Urinary bladder (tissue), 4 donors: ENCODE results near the gene VWA3B. TPM values are rescaled to one million over a fixed set of nuclear protein-coding genes. Genes with fewer than 3 reads are reported as not detected.

ENCODE experiments used
- DNase-seq: peaks from one replicate; pipeline ENCODE4 v3.0.0-alpha.2; 2015; ENCODE audit errors: extremely low spot score
- H3K27ac ChIP-seq: one replicate; pipeline ENCODE4 v1.5.1; 2013; ENCODE audit warnings: low read depth, mild to moderate bottlenecking, moderate library complexity
- H3K36me3 ChIP-seq: one replicate; pipeline ENCODE4 v1.6.1; 2013; ENCODE audit warnings: mild to moderate bottlenecking, moderate library complexity; ENCODE audit not compliant: insufficient read depth
- H3K4me1 ChIP-seq: one replicate; pipeline ENCODE4 v1.6.1; 2013; ENCODE audit warnings: mild to moderate bottlenecking, moderate library complexity; ENCODE audit not compliant: insufficient read depth
- H3K4me3 ChIP-seq: one replicate; pipeline ENCODE4 v1.5.1; 2013; ENCODE audit warnings: low read depth, low read length
- WGBS: extraction: QIAGEN DNeasy Blood & Tissue Kit; methylation state at CpG from one replicate; pipeline ENCODE4 v1.1.7; 2013; 5-methylcytosine and 5-hydroxymethylcytosine counted together
- polyA plus RNA-seq: library from polyadenylated mRNA; stranded (reverse); fragments of 200-250 nt; gene quantifications from one replicate; pipeline ENCODE4 v1.2.3, GENCODE V29; 2013
- total RNA-seq: library from RNA; depleted of rRNA; stranded (reverse); fragments of >200 nt; gene quantifications from one replicate; pipeline ENCODE4 v1.2.3, GENCODE V29; 2014
- donor health status: healthy with polysubstance abuse.
- donor health status: healthy.

Gene VWA3B
- total and polyA plus RNA-seq, 2 donors, result 0.11 to 0.48 TPM

GRCh38 chr2:98348066-98348561 lies 261.1 kb downstream of the VWA3B start:
- Histone ChIP-seq H3K36me3 (no peaks in the 10 kb centered on the region), H3K27ac (no peak overlapping the region), H3K4me3 (no peak overlapping the region), H3K4me1 (no peaks in the 10 kb centered on the region)
- 11% methylated on average over 15 of the region's 15 CpGs for WGBS
- no peak for DNase-seq

- DNase-seq, result no peak
- no peaks in the 10 kb centered on the region for H3K36me3 ChIP-seq
- 64% methylated on average over 1 of the region's 1 CpG for WGBS
- H3K4me1 ChIP-seq, result no peaks in the 10 kb centered on the region
- no peak overlapping the region for H3K4me3 ChIP-seq
- H3K27ac ChIP-seq, result no peak overlapping the region
Measured at GRCh38 chr2:98350411-98350810, 263.4 kb downstream of the VWA3B start.

GRCh38 chr2:98355881-98356280 lies 268.9 kb downstream of the VWA3B start:
- no peak overlapping the region for H3K27ac ChIP-seq
- DNase-seq, result no peak
- H3K4me3 ChIP-seq, result no peak overlapping the region
- H3K36me3 ChIP-seq, result no peaks in the 10 kb centered on the region
- no peaks in the 10 kb centered on the region for H3K4me1 ChIP-seq
- WGBS, result 45% methylated on average over 3 of the region's 3 CpGs

- Histone ChIP-seq H3K27ac (no peak overlapping the region), H3K4me1 (no peaks in the 10 kb centered on the region), H3K36me3 (no peaks in the 10 kb centered on the region), H3K4me3 (no peak overlapping the region)
- no peak for DNase-seq
- 78% methylated on average over 7 of the region's 7 CpGs for WGBS
Measured at GRCh38 chr2:98356729-98357128, 269.8 kb downstream of the VWA3B start.

- DNase-seq, result no peak
- WGBS, result 77% methylated on average over 3 of the region's 3 CpGs
- no peak overlapping the region for H3K27ac ChIP-seq
- no peaks in the 10 kb centered on the region for H3K4me1 ChIP-seq
- no peaks in the 10 kb centered on the region for H3K36me3 ChIP-seq
- no peak overlapping the region for H3K4me3 ChIP-seq
Measured at GRCh38 chr2:98357849-98358248, 270.9 kb downstream of the VWA3B start.

- DNase-seq, result no peak
- H3K36me3 ChIP-seq, result no peaks in the 10 kb centered on the region
- H3K4me3 ChIP-seq, result no peak overlapping the region
- H3K4me1 ChIP-seq, result no peaks in the 10 kb centered on the region
- no peak overlapping the region for H3K27ac ChIP-seq
- WGBS, result 80% methylated on average over 1 of the region's 1 CpG
Measured at GRCh38 chr2:98359986-98360385, 273.0 kb downstream of the VWA3B start.

Other genes starting within 250 kb of the VWA3B start
- gene TMEM131, start 91.2 kb upstream of the VWA3B start, total RNA-seq, result 68.6 TPM
- 18.2 TPM for gene TMEM131, start 91.2 kb upstream of the VWA3B start, polyA plus RNA-seq